ENCODE data around the gene TMPRSS13.

DNA sequence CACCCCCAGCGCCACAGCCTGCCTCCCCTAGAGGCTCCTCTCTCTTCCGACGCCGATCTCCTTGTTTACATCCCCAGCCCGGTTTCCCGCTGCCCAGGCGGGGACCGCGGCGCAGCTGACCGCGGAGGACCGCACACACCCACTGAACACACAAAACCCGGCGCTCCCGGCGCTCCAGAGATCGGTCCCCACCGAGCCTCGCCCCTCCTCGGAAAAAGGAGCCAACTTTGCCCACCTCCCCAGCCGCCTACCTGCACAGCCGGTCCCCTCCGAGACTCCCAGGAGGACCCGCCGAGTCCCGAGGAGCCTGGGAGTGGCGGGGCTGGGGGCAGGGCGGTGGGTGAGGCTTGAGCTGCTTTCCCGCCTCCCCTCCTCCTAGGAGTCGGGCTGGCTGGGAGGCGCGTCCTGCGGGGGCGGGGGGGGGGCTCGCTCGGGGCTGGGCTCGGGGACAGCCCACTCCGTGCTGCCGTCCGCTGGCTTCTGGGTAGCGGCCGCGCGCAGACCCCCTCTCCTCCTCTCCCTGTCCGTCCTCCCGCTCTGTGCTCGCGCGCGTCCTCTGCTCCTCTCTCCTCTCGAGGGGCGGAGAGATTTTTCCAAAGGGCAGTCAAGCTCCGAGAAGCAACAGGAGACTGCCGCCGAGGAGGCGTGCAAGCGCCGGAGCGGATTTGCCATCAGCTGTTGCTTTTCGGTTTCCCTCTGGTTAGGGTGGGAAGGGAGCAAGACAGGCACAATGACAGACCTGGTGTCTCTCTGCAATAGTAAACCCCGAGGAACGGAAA is 52.7 kb downstream of the TMPRSS13 start, which contains the start of gene FXYD6:
- TF ChIP-seq POLR2A (IDR thresholded peaks at IDR 0.05): no peak
- TF ChIP-seq, protein P1, sequence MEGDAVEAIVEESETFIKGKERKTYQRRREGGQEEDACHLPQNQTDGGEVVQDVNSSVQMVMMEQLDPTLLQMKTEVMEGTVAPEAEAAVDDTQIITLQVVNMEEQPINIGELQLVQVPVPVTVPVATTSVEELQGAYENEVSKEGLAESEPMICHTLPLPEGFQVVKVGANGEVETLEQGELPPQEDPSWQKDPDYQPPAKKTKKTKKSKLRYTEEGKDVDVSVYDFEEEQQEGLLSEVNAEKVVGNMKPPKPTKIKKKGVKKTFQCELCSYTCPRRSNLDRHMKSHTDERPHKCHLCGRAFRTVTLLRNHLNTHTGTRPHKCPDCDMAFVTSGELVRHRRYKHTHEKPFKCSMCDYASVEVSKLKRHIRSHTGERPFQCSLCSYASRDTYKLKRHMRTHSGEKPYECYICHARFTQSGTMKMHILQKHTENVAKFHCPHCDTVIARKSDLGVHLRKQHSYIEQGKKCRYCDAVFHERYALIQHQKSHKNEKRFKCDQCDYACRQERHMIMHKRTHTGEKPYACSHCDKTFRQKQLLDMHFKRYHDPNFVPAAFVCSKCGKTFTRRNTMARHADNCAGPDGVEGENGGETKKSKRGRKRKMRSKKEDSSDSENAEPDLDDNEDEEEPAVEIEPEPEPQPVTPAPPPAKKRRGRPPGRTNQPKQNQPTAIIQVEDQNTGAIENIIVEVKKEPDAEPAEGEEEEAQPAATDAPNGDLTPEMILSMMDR (IDR thresholded peaks at IDR 0.05): no peak
